Upper lobe of left lung (tissue), 6 donors: Measurements from ENCODE around the gene ANKRD34B. TPM values are rescaled to one million over a fixed set of nuclear protein-coding genes. Genes with fewer than 3 reads are reported as not detected.

Source experiments
- ATAC-seq, 2 donors: fragments of 200-7000 bp; cut with Tn5 transposase; one replicate each; pipeline ENCODE4 v1.9.1; 2022; ENCODE audit warnings: mild to moderate bottlenecking in 2 of 2, moderate library complexity in 2 of 2; ENCODE audit not compliant: low FRiP score in 2 of 2
- DNase-seq, 2 donors: peaks; one replicate each; pipeline ENCODE4 v3.0.0-alpha.2; 2019 to 2020
- H3K27ac ChIP-seq, 4 donors: fragments of 200-600 bp; sonication (generic); one replicate each; pipeline ENCODE4 v1.5.1; 2016 to 2019
- H3K27me3 ChIP-seq, 4 donors: fragments of 200-600 bp; sonication (generic); one replicate each; pipeline ENCODE4 v1.5.1; 2017 to 2019
- H3K36me3 ChIP-seq, 4 donors: fragments of 200-600 bp; sonication (generic); one replicate each; pipeline ENCODE4 v1.5.1; 2016 to 2019
- H3K4me1 ChIP-seq, 4 donors: fragments of 200-600 bp; sonication (generic); one replicate each; pipeline ENCODE4 v1.5.1; 2018 to 2019
- H3K4me3 ChIP-seq, 4 donors: fragments of 200-600 bp; sonication (generic); one replicate each; pipeline ENCODE4 v1.5.1; 2017 to 2019; ENCODE audit warnings: mild to moderate bottlenecking in 2 of 4, moderate library complexity in 1 of 4
- H3K9me3 ChIP-seq, 4 donors: fragments of 200-600 bp; sonication (generic); one replicate each; pipeline ENCODE4 v1.5.1; 2018 to 2019
- CTCF ChIP-seq, 6 experiments: fragments of 450-650 bp in 4 of 6; fragments of 200-600 bp in 2 of 6; sonication (generic) in 2 of 6; IDR thresholded peaks; one replicate each; pipeline ENCODE4 v1.5.1; 2016 to 2019; ENCODE audit warnings: antibody characterized with exemption in 6 of 6
- EP300 ChIP-seq, 4 donors: sonication (generic); formaldehyde crosslinking; IDR thresholded peaks; one replicate each; pipeline ENCODE4 v1.5.1; 2017; ENCODE audit warnings: antibody characterized with exemption in 4 of 4, control low read depth in 2 of 4
- POLR2A ChIP-seq, 4 donors: fragments of 450-650 bp; IDR thresholded peaks; one replicate each; pipeline ENCODE4 v1.5.1; 2016 to 2017; ENCODE audit warnings: antibody characterized with exemption in 4 of 4, mild to moderate bottlenecking in 2 of 4
- POLR2AphosphoS5 ChIP-seq, 2 donors: sonication (generic); formaldehyde crosslinking; IDR thresholded peaks; one replicate each; pipeline ENCODE4 v1.5.1; 2017; ENCODE audit warnings: antibody characterized with exemption in 2 of 2
- WGBS, 2 donors: methylation state at CpG; one replicate each; pipeline ENCODE4 v1.1.5; 2017 to 2018; 5-methylcytosine and 5-hydroxymethylcytosine counted together
- small RNA-seq, 4 donors: library from RNA; depleted of rRNA; stranded (forward); fragments of <200 nt; gene quantifications; one replicate each; pipeline ENCODE3, GENCODE V24; 2016
- total RNA-seq, 6 donors: library from RNA; depleted of rRNA in 4 of 6; stranded (reverse); fragments of >200 nt in 4 of 6; gene quantifications; one replicate each; pipeline versions ENCODE4 v1.1.0 to v1.2.1, GENCODE V29; 2016 to 2021
- donor health status: DM: no; HTN: no; CAD: no; lungs with moderate emphysema.
- donor health status: DM: no; HTN: yes; CAD: no; lungs with severe emphysema.

Gene ANKRD34B
- total RNA-seq, 6 donors from 2014 or later, result 0.14 to 0.67 (median 0.47) TPM; not detected in 3

- 67 to 86% methylated on average over 6 of the region's 6 CpGs for WGBS, 2 donors
- Histone ChIP-seq H3K9me3 (no peaks in the 10 kb centered on the region), H3K27me3 (no peaks in the 10 kb centered on the region), H3K27ac (no peak overlapping the region), H3K4me3 (no peak overlapping the region), H3K36me3 (no peaks in the 10 kb centered on the region), H3K4me1 (no peaks in the 10 kb centered on the region)
- no peak for DNase-seq
- no peak for ATAC-seq
- TF ChIP-seq EP300 (IDR thresholded peaks at IDR 0.05) (no peak), CTCF (IDR thresholded peaks at IDR 0.05) (no peak), POLR2A (IDR thresholded peaks at IDR 0.05) (no peak), POLR2AphosphoS5 (IDR thresholded peaks at IDR 0.05) (no peak)
Observed at GRCh38 chr5:80508844-80509243, 61.2 kb downstream of the ANKRD34B start.

- H3K9me3 ChIP-seq, result no peaks in the 10 kb centered on the region
- no peaks in the 10 kb centered on the region for H3K4me1 ChIP-seq
- H3K27ac ChIP-seq, result no peak overlapping the region
- H3K4me3 ChIP-seq, result no peak overlapping the region
- TF ChIP-seq CTCF (IDR thresholded peaks at IDR 0.05) (no peak), POLR2A (IDR thresholded peaks at IDR 0.05) (no peak), EP300 (IDR thresholded peaks at IDR 0.05) (no peak), POLR2AphosphoS5 (IDR thresholded peaks at IDR 0.05) (no peak)
- no peaks in the 10 kb centered on the region for H3K36me3 ChIP-seq
- no peak for DNase-seq
- WGBS, 2 donors, result 87 to 88% methylated on average over 3 of the region's 3 CpGs
- no peaks in the 10 kb centered on the region for H3K27me3 ChIP-seq
- ATAC-seq, result no peak
Observed at GRCh38 chr5:80507663-80508062, 62.4 kb downstream of the ANKRD34B start.

Small RNA genes within 50 kb of the gene (small RNA-seq; reads per million reads assigned to genes)
- gene DBIP2, result 0 reads per million in 4 donors

Other genes starting within 250 kb of the ANKRD34B start
- gene ZFYVE16, start 162.2 kb downstream of the ANKRD34B start, total RNA-seq, result 10 to 100 TPM; 27.7 to 52.4 (median 40.2) TPM
- 1 to 10 TPM in 5 of 6 donors, under 1 TPM in 1; 0.78 to 5.2 (median 2.7) TPM for gene FAM151B, start 82.2 kb downstream of the ANKRD34B start, total RNA-seq
- 10 to 100 TPM in 5 of 6 donors, 1 to 10 TPM in 1; 9.0 to 17.3 (median 12.5) TPM for gene MSH3, start 84.4 kb upstream of the ANKRD34B start, total RNA-seq
- 10 to 100 TPM in 3 of 6 donors, 1 to 10 TPM in 3; 7.3 to 14.1 (median 9.8) TPM for gene DHFR, start 84.7 kb upstream of the ANKRD34B start, total RNA-seq